Type B pancreatic cell (in vitro differentiated cells): Measurements from ENCODE around the gene DAPK2. TPM values are rescaled to one million over a fixed set of nuclear protein-coding genes. Genes with fewer than 3 reads are reported as not detected.

Experiments used
- DNase-seq: peaks from one replicate; pipeline ENCODE4 v3.0.0; 2021; ENCODE audit warnings: mixed read lengths; ENCODE audit not compliant: unreplicated experiment; ENCODE audit errors: extremely low spot score
- H3K27ac Mint-ChIP-seq: 2 replicates; pipeline ENCODE4 v1.8.0; 2021; ENCODE audit warnings: mild to moderate bottlenecking, mixed read lengths
- H3K27me3 Mint-ChIP-seq: 2 replicates; pipeline ENCODE4 v1.8.0; 2021; ENCODE audit warnings: mixed read lengths
- H3K36me3 Mint-ChIP-seq: 2 replicates; pipeline ENCODE4 v1.8.0; 2021; ENCODE audit warnings: mixed read lengths
- H3K4me1 Mint-ChIP-seq: one replicate; pipeline ENCODE4 v1.8.0; 2021; ENCODE audit warnings: mixed read lengths; ENCODE audit not compliant: unreplicated experiment
- H3K4me3 Mint-ChIP-seq: 2 replicates; pipeline ENCODE4 v1.8.0; 2021; ENCODE audit warnings: mild to moderate bottlenecking, mixed read lengths
- H3K9me3 Mint-ChIP-seq: 2 replicates; pipeline ENCODE4 v1.8.0; 2021; ENCODE audit warnings: mixed read lengths
- total RNA-seq: library from RNA; stranded (reverse); gene quantifications from 2 replicates; pipeline ENCODE4 v1.2.1, GENCODE V29; 2021; ENCODE audit warnings: low replicate concordance
- TF ChIP-seq, protein P1 (sequence below): fragments of 200-600 bp; sonication (generic); conservative IDR thresholded peaks from 2 replicates; pipeline ENCODE4 v1.5.0; 2021; ENCODE audit warnings: antibody characterized with exemption, mild to moderate bottlenecking

The DAPK2 gene
- total RNA-seq, 1 donor from 2014 or later, result 5.0 TPM

DNA sequence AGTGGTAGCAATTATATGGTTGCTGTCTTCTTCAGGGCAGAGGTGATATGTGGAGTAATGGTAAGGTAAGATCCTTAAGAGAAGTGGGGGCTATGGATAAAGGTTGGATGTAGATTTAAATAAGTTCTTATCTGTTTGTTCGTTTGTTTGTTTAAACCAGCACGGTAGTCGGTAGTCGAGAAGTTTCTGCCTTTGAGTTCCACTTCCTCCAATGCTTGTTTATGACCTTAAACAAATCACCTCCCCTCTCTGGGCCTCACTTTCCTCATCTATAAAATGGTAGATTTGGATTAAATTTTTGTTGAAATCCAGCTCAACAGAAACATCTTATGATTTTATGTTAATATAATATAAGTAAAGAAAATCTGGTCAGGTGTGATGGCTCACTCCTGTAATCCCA lies 11.8 kb downstream of the DAPK2 start:
- Mint-ChIP-seq H3K4me1 (peaks cover 7% of the 10 kb centered on the region), H3K9me3 (no peaks in the 10 kb centered on the region), H3K4me3 (no peak overlapping the region), H3K36me3 (no peaks in the 10 kb centered on the region), H3K27me3 (no peaks in the 10 kb centered on the region), H3K27ac (no peak overlapping the region)
- TF ChIP-seq, protein P1, sequence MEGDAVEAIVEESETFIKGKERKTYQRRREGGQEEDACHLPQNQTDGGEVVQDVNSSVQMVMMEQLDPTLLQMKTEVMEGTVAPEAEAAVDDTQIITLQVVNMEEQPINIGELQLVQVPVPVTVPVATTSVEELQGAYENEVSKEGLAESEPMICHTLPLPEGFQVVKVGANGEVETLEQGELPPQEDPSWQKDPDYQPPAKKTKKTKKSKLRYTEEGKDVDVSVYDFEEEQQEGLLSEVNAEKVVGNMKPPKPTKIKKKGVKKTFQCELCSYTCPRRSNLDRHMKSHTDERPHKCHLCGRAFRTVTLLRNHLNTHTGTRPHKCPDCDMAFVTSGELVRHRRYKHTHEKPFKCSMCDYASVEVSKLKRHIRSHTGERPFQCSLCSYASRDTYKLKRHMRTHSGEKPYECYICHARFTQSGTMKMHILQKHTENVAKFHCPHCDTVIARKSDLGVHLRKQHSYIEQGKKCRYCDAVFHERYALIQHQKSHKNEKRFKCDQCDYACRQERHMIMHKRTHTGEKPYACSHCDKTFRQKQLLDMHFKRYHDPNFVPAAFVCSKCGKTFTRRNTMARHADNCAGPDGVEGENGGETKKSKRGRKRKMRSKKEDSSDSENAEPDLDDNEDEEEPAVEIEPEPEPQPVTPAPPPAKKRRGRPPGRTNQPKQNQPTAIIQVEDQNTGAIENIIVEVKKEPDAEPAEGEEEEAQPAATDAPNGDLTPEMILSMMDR, result no peak
- no peak for DNase-seq

DNA sequence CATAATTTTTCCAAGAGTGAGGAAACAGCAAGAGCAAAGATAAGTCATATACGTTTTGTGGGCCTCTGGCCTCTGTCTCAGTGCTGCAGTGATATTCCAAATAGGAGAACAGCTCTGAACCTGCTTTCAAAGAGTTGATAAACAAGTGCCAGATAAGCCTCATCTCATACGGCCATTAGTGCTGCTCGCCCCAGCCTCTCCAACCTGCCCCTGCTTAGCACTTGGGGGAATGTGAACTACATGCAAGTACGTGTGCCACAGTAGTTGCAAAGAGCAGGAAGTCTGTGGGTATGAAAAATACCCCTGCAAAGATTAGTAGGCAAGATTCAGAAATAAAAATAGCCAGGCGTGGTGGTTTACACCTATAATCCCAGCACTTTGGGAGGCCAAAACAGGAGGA lies 14.0 kb downstream of the DAPK2 start:
- peak overlapping the region; percentile 14 for H3K27ac Mint-ChIP-seq
- H3K4me1 Mint-ChIP-seq, result peaks cover 17% of the 10 kb centered on the region
- H3K9me3 Mint-ChIP-seq, result no peaks in the 10 kb centered on the region
- TF ChIP-seq, protein P1, result no peak
- no peak for DNase-seq
- H3K4me3 Mint-ChIP-seq, result no peak overlapping the region
- no peaks in the 10 kb centered on the region for H3K36me3 Mint-ChIP-seq
- H3K27me3 Mint-ChIP-seq, result no peaks in the 10 kb centered on the region

DNA sequence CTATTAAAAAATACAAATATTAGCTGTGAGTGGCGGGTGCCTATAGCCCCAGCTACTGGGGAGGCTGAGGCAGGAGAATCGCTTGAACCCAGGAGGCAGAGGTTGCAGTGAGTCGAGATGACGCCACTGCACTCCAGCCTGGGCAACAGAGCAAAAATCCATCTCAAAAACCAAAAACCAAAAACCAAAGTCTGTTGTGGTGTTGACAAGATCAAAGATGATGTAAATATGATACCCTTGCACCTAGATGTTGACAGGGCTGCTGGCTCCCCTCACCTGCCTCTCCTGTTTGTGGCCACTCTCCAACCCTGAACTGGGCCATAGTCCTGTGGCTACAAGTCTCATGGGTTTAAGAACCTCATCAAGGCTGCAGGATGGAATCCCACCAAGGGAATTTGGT lies 16.2 kb downstream of the DAPK2 start:
- no peaks in the 10 kb centered on the region for H3K36me3 Mint-ChIP-seq
- no peak overlapping the region for H3K27ac Mint-ChIP-seq
- no peaks in the 10 kb centered on the region for H3K27me3 Mint-ChIP-seq
- H3K9me3 Mint-ChIP-seq, result no peaks in the 10 kb centered on the region
- no peak for DNase-seq
- no peak overlapping the region for H3K4me3 Mint-ChIP-seq
- H3K4me1 Mint-ChIP-seq, result peaks cover 17% of the 10 kb centered on the region
- TF ChIP-seq, protein P1, result no peak

DNA sequence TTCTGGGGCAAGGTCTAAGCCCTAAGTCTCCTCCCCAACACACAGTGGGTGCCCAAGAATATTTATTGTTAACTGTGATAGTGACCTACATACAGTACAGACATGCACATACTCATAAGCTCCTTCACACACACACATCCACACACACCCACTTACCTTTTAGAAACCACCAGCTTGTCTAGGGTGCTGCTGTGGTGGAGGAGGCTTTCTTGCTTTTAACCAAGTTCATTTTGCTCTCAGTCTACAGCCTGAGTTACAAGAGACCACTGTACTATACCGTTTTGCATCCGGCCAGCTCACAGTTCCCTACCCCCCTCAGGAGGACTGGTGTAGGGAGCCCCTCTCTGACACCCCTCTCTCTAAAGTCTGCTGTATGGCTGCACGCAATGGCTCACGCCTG lies 16.7 kb downstream of the DAPK2 start:
- Mint-ChIP-seq H3K9me3 (no peaks in the 10 kb centered on the region), H3K27me3 (no peaks in the 10 kb centered on the region), H3K27ac (peak overlapping the region; percentile 41), H3K4me1 (peaks cover 17% of the 10 kb centered on the region), H3K4me3 (no peak overlapping the region), H3K36me3 (no peaks in the 10 kb centered on the region)
- TF ChIP-seq, protein P1, result no peak
- DNase-seq, result no peak

DNA sequence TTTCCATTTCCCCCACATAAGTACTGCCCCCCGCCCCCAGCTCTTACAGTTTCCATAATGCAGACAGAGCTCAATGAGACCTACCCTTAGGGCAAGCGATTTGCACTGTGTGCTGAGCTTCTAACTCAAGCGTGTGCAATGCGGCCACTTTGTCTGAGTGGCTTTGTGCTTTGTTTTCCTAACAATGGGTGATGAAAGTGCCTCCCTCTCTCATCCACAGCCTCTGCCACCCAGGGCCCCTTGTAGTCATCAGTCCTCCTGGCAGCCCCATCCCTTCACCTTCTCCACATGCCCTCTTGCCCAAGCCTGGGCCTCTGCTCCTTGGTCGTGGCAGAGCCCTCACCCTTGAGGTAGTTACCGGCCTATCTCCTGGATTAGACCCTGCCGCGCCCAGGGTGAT lies 17.2 kb downstream of the DAPK2 start:
- peak overlapping the region; percentile 41 for H3K27ac Mint-ChIP-seq
- TF ChIP-seq, protein P1, result no peak
- H3K27me3 Mint-ChIP-seq, result no peaks in the 10 kb centered on the region
- H3K9me3 Mint-ChIP-seq, result no peaks in the 10 kb centered on the region
- H3K4me1 Mint-ChIP-seq, result peaks cover 17% of the 10 kb centered on the region
- no peak for DNase-seq
- no peaks in the 10 kb centered on the region for H3K36me3 Mint-ChIP-seq
- no peak overlapping the region for H3K4me3 Mint-ChIP-seq

DNA sequence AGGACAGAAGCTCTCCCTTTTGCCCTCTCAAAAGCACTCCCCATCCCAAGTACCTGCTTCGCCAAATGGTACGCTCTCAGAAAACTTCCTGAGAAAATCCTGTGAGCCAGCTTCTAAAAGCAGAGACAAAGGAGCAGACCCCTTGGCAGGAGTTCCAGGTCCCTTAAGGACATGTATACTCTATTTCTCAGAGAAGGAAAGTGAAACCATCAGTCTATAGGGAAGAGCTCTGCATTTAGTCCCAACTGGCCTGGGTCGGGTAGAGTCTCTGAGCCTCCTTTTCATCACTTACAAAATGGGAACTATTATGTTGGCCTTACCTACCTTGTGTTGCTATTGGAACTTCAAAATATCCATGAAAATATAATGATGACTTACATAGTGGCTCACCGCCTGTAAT lies 19.7 kb downstream of the DAPK2 start:
- peaks cover 3% of the 10 kb centered on the region for H3K27me3 Mint-ChIP-seq
- H3K4me3 Mint-ChIP-seq, result no peak overlapping the region
- TF ChIP-seq, protein P1, result no peak
- H3K27ac Mint-ChIP-seq, result no peak overlapping the region
- no peaks in the 10 kb centered on the region for H3K9me3 Mint-ChIP-seq
- no peak for DNase-seq
- H3K36me3 Mint-ChIP-seq, result no peaks in the 10 kb centered on the region
- peaks cover 11% of the 10 kb centered on the region for H3K4me1 Mint-ChIP-seq
